HG03135 (cell line): ENCODE results near the gene HSPA12B.

ENCODE experiments used
- ATAC-seq: cut with Tn5 transposase; IDR thresholded peaks from one replicate; pipeline ENCODE4 v1.9.1; 2021; ENCODE audit warnings: mild to moderate bottlenecking, moderate library complexity; ENCODE audit not compliant: unreplicated experiment

HSPA12B gene

DNA sequence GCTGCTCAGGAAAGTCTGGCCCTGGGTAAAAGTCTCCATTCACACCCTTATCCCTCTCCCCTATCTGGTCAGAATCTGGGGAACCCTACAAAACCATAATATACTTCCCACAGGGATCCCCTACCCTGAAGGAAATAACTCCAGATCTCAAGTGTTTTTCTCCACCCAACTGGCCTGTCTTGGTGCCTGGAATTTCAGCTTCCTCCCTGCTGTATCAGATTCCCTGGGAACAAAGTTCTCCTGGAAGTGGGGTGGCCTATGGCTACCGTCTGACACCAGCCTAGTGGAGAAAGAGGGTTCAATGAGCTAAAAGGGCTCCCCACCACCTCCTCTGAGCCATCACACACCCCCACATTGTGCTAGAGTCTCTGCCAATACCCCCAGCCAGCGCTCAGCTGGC is 15.0 kb downstream of the HSPA12B start:
- no peak for ATAC-seq

DNA sequence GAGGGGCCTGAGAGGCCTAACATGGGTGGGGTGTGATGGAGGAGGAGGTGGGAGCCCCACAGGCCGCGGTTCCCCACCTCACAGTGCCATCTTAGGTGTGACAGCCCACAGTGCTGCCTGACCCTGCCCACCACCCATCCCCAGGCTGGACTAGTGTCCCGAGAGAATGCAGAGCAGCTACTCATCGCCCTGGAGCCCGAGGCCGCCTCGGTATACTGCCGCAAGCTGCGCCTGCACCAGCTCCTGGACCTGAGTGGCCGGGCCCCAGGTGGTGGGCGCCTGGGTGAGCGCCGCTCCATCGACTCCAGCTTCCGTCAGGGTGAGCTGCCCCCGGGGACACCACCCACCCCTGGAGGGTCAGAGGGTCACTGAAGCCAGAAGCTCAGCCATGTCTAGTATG is 15.6 kb downstream of the HSPA12B start:
- ATAC-seq = no peak

DNA sequence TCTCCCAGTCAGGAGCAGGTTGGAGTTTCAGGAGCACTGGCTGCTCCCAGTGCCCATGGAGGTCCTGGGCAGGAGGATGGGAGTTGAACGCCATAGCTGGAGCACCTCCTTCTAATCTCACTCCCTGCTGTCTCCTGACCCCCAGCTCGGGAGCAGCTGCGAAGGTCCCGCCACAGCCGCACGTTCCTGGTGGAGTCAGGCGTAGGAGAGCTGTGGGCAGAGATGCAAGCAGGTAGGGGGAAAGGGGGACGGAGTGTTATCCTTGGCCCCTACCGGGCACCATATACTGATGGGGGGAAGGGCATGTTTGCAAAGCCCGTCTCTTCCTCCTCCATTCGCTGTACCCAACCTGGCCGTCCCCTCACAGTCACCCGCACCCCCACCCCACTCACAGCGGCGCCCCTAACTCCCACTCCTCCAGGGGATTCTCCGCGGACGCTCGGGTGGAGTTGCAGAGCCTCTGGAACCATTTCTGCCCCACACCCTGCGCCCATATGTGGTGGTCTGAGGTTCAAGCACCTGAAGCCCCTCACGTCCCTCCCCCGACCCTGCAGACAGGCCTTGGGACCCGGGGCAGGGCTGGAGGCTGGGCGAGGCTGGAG is 16.7 kb downstream of the HSPA12B start:
- no peak for ATAC-seq

DNA sequence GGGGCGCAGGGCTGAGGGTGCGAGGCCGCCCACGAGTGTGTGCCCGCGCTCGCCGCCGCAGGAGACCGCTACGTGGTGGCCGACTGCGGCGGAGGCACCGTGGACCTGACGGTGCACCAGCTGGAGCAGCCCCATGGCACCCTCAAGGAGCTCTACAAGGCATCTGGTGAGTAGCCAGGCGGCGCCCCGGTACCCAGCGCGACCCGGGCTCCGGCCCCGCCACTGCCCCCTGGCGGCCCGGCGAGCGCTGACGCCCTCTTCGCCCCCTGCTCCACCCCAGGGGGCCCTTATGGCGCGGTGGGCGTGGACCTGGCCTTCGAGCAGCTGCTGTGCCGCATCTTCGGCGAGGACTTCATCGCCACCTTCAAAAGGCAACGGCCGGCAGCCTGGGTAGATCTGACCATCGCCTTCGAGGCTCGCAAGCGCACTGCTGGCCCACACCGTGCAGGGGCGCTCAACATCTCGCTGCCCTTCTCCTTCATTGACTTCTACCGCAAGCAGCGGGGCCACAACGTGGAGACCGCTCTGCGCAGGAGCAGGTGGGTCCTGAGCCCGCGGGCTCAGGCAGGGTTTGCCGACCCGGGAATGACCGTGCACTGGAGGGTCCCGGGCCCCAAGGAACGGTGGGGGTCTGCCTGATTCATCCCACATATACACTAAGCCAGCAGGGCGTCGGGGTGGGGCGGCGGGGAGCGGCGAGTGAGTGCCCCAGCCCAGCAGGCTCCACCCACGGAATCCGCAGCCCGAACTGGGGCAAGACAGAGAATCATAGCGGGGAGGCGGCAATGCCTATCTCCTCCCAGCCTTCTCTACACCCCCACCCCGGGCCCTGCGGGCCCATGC is 17.4 kb downstream of the HSPA12B start:
- no peak for ATAC-seq

DNA sequence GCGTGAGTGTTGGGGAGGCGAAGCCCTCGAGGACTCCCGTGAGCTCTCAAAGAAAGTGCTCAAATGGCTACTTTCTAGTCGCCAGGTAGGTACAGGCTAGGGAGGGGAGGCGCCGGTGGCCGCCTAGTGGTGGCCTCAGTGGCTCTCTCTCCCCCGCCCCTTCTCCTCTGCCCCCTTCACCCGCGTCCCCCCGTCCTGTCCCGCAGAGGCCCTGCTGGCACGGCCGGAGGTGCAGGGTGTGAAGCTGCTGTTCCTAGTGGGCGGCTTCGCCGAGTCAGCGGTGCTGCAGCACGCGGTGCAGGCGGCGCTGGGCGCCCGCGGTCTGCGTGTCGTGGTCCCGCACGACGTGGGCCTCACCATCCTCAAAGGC is 18.8 kb downstream of the HSPA12B start:
- no peak for ATAC-seq

DNA sequence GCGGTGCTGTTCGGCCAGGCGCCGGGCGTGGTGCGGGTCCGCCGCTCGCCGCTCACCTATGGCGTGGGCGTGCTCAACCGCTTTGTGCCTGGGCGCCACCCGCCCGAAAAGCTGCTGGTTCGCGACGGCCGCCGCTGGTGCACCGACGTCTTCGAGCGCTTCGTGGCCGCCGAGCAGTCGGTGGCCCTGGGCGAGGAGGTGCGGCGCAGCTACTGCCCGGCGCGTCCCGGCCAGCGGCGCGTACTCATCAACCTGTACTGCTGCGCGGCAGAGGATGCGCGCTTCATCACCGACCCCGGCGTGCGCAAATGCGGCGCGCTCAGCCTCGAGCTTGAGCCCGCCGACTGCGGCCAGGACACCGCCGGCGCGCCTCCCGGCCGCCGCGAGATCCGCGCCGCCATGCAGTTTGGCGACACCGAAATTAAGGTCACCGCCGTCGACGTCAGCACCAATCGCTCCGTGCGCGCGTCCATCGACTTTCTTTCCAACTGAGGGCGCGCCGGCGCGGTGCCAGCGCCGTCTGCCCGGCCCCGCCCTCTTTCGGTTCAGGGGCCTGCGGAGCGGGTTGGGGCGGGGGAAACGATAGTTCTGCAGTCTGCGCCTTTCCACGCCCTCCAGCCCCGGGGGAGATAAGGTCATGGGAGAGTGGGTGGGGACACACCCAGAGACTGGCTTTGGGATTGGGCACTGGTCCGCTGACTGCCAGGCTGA is 19.3 kb downstream of the HSPA12B start:
- ATAC-seq = no peak

DNA sequence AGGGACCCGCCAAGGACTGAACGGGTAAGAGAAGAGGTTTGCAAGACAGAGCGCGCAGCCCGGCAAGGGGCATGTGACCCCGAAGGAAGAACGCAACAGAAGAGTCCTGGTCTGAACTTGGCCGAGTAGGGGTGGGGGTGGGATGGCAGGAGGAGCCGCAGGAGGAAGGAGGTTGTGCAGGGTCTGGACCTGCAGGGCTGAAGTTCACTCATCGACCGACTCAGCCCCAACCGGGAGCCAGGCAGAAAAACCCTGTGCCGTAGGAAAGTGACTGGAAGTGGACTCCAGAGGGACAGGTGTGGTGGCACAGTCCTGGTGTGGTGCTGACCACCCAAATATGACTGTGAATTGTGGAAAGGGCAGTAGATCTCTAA is 19.9 kb downstream of the HSPA12B start:
- ATAC-seq = no peak

DNA sequence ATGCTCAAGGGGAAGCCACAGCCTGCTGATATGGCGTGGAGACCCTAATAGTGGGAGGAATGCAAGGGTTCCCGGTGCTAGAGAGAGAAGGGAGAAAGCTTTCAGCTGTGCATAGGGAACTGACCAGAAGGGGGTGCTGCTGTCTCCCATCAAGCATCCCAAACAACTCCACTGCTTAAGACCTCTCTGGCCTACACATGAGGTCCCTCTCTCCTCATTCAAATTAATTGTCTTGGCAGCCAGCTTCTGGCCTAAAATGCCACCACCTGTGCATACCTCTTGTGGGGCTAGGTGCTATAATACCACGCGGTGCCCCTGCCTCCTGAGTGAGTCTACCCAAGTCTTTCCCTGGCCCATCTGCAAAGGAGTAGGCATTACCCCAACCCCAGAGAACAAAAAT is 20.6 kb downstream of the HSPA12B start:
- no peak for ATAC-seq

DNA sequence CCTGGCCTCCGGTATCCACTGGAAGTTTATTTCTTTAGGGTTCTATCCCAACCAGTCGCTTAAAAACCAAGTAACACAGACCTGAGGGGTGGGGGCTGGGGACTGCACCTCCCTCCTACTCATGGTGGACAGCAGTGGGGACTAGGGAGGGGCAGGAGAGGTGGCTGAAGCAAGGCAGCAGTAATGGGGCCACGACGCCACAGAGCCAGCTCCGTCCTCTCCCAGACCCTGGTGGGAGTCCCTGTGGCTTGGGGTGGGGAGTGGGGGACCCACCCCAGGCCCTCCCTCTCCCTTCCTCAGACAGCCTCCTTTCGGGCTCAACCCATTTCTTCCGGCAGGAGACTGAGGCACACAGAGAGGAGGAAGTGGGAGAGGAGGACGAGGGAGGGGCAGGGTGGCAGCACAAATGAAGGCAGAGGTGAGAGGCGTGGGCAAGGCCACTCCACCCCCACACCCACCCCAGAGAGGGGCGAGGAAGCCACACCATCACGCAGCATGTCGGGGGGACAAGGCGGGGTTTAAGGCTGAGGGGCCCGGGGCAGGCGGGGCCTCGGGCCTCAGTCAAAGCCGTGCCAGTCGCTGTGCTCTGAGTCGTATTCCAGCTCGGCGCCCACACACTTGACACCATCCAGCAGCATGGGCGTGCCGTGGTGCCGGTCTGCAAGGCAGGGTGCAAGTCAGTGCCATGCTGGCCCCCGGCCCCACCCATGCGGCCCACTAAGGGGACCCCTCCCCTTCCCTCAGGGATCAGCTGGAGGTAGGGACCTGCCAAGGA is 21.2 kb downstream of the HSPA12B start:
- ATAC-seq = no peak

DNA sequence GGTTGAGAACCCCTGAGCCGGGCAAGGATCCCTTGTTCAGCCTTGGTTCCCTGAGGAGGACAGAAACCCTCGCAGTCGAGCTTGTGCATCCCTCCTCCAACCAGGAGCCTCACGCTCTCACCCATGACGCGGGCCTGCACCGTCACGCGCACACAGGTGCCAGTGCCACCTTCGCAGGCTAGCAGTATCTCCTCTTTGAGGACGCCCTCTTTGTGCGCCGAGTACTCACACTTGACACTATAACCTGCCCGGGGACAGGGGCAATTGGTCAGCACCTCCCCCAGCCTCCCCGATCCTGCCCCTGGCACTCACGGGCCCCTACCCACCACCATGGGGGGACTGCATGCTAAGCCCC is 21.8 kb downstream of the HSPA12B start:
- ATAC-seq = no peak

DNA sequence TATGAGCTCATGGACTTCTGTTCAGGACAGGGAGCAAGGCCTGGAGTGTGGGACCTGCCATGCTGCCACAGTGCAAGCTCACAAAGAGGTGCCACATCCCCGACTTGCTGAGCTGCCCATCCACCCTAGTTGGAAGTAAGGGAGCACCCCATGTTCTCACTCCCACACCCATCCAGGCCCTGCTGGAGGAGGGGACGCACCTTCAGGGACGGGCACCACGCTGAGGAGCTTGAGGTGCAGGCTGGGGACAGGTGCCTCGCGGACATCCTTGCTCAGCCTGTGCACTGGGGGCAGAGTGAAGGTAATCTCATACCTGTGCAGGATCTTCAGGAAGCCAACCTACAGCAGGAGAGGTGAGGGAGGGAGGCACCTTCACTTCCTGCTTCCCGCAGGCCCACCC is 22.8 kb downstream of the HSPA12B start:
- ATAC-seq = no peak

DNA sequence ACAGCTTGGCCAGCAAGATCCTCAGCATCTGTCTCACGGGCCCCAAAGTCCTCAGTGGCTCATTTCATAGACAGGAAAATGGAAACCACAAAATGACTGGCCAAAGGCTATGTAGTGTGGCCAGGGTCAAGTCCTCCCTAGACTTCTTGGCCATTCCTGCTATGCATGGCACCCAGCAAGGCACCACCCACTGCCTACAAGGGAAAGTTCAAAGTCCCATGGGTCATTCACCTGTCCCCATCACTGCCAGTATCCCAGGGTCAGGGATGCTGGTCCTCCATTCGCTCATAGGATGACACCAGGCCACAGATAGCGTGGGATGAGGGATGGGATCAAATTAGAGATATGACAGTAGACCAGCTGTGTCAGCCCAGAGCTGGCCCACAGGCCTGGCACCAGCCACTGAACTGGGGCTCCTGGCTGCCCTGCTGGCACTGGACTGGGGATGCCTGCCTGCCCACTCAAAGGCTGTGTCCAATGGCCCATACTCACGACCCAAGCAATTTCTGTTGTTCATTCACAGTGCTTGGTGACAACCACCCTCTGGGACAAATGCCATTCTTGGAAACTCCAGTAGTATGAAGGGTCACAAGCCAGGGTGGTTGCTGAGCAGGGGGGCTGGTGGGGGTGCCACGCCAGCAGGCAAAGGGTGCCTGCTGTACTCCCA is 23.5 kb downstream of the HSPA12B start:
- no peak for ATAC-seq

DNA sequence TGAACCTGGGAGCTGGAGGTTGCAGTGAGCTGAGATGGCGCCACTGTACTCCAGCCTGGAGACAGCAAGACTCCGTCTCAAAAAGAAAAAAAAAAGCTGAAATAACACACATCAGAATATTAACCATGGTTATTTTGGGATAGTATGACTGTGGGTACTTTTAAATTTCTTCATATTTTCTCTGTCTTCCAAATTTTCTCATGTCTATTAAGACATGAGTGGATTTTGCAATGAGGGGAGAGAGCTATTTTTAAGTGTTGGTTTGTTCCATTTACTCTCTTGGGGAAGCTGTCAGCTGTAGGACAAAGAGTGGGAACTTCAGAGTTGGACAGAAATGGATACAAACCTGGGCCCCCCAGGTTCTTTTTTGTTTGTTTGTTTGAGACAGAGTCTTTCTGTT is 24.8 kb downstream of the HSPA12B start:
- ATAC-seq = no peak

DNA sequence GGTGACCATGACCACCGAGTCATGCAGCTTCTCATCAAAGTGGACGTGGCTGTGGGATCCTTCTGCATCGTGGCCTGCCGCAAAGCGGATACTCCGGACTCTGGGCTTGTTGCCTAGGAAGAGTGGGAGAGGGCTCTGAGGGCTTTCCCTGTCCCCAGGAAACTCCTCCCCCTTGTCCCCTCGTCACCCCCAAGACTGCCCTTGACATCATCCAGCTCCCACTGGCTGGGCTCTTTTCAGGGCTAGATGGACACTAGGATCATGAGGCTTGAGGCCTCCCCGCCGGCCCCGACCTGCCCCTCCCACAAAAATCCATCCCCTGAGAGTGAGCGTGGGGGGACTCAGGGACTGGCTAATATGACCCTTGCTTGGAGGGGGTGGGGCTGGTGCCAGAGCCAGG is 26.1 kb downstream of the HSPA12B start:
- no peak for ATAC-seq

DNA sequence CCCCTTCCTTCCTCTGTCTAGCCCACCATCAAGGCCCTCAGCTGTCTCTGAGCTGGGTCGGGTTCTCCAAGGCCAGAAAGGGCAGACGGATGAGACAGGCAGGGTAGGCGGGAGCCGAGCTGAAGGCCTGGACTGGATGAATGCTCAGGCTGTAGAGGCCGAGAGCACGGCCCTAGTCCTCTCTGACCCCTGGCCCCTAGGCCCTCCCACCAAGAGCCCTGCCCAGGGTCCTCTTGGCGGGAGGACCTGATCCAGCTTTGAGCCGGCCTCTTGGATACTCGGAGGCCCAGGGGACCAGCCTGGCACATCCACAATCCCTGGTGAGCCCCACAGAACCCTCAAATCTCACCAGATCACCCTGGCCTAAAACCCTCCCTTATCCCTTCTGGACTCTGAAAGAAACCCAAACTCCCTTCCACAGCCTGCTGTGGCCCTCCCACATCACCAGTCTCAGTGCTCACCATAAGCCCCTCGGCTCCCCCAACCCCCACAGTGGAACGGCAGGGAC is 26.9 kb downstream of the HSPA12B start:
- ATAC-seq = no peak

DNA sequence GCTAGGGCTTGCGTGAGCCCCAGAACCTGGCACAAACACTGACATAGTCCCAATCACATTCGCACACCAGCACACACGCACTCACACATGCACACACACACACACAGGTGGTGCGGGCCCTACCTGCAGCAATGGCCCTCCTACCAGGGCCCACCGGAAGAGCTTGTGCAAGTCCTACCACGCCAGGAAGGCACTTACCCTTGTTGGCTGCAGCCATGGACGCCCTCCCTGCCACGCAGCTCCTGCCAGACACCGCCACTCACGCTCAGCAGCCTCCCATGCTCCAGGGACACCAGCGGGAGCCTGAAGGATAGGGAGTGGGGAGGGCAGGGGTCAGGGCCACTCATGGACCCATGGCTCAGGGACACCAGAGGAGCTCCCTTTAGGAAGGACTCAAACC is 27.4 kb downstream of the HSPA12B start:
- ATAC-seq = no peak

DNA sequence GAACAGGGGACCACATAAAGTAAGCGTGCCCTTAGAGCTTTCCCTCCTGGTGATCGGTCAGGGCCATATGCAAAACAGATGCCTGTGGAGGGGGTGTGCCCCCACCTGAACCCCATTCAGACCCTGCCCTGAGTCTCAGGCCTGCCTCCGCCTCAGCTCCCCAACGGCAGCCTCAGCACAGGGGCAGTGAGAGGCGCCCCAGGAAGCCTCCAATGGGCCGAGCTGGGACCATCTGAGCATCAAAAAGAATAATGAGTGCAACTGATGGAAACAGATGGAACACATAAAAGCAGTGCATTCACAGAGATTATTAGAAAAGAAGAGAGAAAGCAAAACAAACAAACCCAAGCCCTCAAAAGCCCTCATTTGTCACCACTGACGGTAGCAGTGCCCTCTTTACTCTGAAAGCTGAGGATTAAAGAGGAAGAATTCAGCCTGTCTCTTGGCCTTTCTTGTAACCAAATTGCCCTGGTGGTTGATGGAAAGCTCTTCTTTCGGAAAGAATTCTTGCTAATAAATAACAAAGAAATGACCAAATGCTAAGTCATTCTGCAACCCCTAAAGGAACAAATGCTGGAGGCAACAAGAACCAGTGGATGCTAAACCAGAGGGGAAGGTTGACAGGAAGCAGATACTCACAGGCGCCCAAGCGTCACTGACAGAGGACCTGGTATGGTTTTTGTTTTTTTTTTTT is 28.3 kb downstream of the HSPA12B start:
- ATAC-seq = no peak

DNA sequence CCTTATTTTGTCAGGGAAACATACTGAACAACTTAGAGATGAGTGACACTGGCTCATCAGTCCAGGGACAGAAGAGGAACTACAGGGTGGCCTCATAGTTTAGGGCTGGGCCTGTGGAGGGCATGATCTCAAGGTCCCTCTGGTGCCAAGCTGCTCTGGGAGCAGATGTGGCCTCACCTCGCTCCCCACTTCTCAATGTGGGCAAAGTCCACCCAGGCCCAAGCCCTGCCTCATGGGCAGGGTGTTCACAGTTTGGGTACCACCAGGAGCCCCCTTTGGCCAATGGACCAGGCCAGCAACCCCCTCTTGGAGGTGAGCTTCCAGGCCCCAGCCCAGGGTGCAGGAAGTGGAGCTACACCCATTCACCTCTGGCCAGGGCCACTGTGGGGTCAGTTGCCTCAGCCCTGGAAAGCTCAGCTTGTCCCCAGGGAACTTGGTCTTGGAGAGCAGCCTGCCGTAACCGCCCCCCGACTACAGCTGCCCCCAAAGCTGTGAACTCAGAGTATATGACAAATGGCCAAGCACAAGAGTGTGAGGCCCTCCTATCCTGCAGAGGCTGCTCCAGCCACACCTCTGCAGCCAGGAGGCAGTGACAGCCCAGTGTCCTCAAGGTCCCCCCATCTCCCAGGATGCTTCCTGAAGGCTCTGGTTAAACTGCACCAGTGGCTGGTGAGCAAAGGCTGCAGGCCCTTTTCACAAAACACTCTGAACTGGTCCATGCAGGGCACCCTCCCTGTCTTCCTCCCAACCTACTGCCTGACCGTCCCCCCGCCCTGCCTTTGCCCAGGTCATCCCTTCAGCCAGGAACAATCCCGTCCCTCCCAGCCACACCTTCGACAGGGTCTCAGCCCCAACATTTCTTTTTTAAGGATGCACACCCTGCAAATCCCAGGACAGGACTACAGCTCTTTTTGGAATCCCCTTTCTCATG is 31.5 kb downstream of the HSPA12B start:
- ATAC-seq = no peak

DNA sequence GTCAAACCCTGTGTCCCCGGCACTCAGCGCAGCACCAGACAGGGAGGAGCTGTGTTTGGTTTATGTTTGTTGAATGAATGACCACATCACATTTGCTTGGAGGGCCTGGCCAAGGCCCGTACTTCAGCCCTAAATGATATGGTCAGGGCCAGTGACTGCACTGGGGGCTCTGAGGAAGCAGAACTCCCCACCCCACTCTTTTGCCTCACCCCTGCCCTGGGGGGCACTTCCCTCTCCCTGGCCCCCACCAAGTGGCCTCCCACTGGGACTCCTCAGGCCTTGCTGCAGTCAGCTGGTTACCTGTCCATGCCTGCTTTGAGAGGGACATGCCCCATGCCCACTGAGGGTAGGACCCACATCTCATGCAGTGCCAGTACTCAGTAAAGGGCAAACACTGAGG is 32.2 kb downstream of the HSPA12B start:
- ATAC-seq = no peak
